Measurements from ENCODE around the gene EBF4.

- TF ChIP-seq CTCF (IDR thresholded peaks at IDR 0.05) (no peak), POLR2A (IDR thresholded peaks at IDR 0.05) (no peak)
Measured at GRCh38 chr20:2734899-2735298, 42.3 kb downstream of the EBF4 start.
